HFFc6 (cell line): Measurements from ENCODE around the gene HECTD1. TPM values are rescaled to one million over a fixed set of nuclear protein-coding genes. Genes with fewer than 3 reads are reported as not detected.

Experiments
- DNase-seq: peaks from one replicate; pipeline ENCODE4 v3.0.0-alpha.2; 2018
- H3K27ac Mint-ChIP-seq: 2 replicates; pipeline ENCODE4 v1.8.0; 2020; ENCODE audit warnings: mild to moderate bottlenecking, mixed read lengths
- H3K27me3 Mint-ChIP-seq: 2 replicates; pipeline ENCODE4 v1.8.0; 2021; ENCODE audit warnings: mild to moderate bottlenecking, moderate library complexity, mixed read lengths; ENCODE audit not compliant: insufficient read depth
- H3K36me3 Mint-ChIP-seq: 2 replicates; pipeline ENCODE4 v1.8.0; 2021; ENCODE audit warnings: low read depth, mixed read lengths
- H3K4me1 Mint-ChIP-seq: 2 replicates; pipeline ENCODE4 v1.8.0; 2020; ENCODE audit warnings: low read depth, mixed read lengths
- H3K4me3 Mint-ChIP-seq: 2 replicates; pipeline ENCODE4 v1.8.0; 2020; ENCODE audit warnings: mild to moderate bottlenecking, moderate library complexity, mixed read lengths
- H3K9me3 Mint-ChIP-seq: 2 replicates; pipeline ENCODE4 v1.8.0; 2020; ENCODE audit warnings: mild to moderate bottlenecking, mixed read lengths
- total RNA-seq, 6 experiments: library from RNA; stranded (reverse); fragmentation: NEBNext Ultra II Directional; extraction: Animal tissue kit (Norgen Biotek cat#: 25700); gene quantifications; 2 replicates in 1 of 6; 3 replicates in 5 of 6; pipeline ENCODE4 v1.2.3, GENCODE V29; 2021
- TF ChIP-seq, protein P1 (sequence below): fragments of 200-600 bp; sonication (generic); IDR thresholded peaks from 2 replicates; pipeline ENCODE4 v1.5.0; 2021; ENCODE audit warnings: antibody characterized with exemption, mild to moderate bottlenecking

Gene HECTD1
- total RNA-seq, 6 experiments from 2014 or later, result 125 to 153 (median 145) TPM

GRCh38 chr14:31080484-31080883 lies 127.1 kb downstream of the HECTD1 start:
- H3K4me1 Mint-ChIP-seq, result peaks cover 20% of the 10 kb centered on the region
- H3K4me3 Mint-ChIP-seq, result no peak overlapping the region
- TF ChIP-seq, protein P1, sequence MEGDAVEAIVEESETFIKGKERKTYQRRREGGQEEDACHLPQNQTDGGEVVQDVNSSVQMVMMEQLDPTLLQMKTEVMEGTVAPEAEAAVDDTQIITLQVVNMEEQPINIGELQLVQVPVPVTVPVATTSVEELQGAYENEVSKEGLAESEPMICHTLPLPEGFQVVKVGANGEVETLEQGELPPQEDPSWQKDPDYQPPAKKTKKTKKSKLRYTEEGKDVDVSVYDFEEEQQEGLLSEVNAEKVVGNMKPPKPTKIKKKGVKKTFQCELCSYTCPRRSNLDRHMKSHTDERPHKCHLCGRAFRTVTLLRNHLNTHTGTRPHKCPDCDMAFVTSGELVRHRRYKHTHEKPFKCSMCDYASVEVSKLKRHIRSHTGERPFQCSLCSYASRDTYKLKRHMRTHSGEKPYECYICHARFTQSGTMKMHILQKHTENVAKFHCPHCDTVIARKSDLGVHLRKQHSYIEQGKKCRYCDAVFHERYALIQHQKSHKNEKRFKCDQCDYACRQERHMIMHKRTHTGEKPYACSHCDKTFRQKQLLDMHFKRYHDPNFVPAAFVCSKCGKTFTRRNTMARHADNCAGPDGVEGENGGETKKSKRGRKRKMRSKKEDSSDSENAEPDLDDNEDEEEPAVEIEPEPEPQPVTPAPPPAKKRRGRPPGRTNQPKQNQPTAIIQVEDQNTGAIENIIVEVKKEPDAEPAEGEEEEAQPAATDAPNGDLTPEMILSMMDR, result no peak
- no peaks in the 10 kb centered on the region for H3K9me3 Mint-ChIP-seq
- H3K27me3 Mint-ChIP-seq, result no peaks in the 10 kb centered on the region
- no peak overlapping the region for H3K27ac Mint-ChIP-seq
- no peak for DNase-seq
- peaks cover under 1% of the 10 kb centered on the region; the same call in 1 of the 2 replicates for H3K36me3 Mint-ChIP-seq

DNA sequence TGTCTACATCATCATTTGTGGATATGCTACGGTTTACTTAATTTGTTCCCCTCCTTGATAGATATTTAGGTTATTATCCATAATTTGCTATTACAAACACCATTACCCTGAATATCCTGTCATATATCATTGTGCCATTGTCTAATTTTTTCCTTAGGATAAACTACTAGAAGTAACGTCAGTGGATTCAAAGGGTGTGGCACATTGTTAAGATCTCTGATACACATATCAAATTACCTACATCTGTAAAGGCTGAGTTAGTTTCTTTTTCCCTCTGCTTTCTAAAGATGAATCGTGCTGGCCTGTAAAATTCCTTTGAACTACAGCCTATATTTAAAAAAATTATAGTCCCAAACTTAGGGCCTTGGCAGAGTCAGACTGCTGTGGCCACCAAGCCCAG lies 127.5 kb downstream of the HECTD1 start:
- no peaks in the 10 kb centered on the region for H3K9me3 Mint-ChIP-seq
- H3K4me1 Mint-ChIP-seq, result peaks cover 20% of the 10 kb centered on the region
- no peak for DNase-seq
- H3K36me3 Mint-ChIP-seq, result peaks cover 5% of the 10 kb centered on the region; the same call in 1 of the 2 replicates
- no peaks in the 10 kb centered on the region for H3K27me3 Mint-ChIP-seq
- TF ChIP-seq, protein P1, result no peak
- no peak overlapping the region for H3K27ac Mint-ChIP-seq
- no peak overlapping the region for H3K4me3 Mint-ChIP-seq

- Mint-ChIP-seq H3K27ac (no peak overlapping the region), H3K4me1 (peaks cover 20% of the 10 kb centered on the region), H3K4me3 (no peak overlapping the region), H3K36me3 (peaks cover 8% of the 10 kb centered on the region; the same call in 1 of the 2 replicates), H3K9me3 (no peaks in the 10 kb centered on the region), H3K27me3 (no peaks in the 10 kb centered on the region)
- TF ChIP-seq, protein P1, result no peak
- DNase-seq, result no peak
These were observed 128.8 kb downstream of the HECTD1 start for GRCh38 chr14:31078766-31079165.

DNA sequence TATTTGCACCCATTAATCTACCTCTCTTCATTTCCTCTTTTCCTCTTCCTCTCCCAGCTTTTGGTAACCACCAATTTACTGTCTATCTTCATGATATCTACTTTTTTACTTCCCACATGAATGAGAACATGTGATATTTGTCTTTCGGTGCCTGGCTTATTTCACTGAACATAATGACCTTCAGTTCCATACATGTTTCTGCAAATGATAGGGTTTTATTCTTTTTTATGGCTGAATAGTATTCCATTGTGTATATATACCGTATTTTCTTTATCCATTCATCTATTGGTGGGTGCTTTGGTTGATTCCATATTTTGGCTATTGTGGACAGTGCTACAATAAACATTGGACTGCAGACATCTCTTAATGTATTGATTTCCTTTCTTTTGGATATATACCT lies 132.4 kb downstream of the HECTD1 start:
- TF ChIP-seq, protein P1, result no peak
- Mint-ChIP-seq H3K9me3 (no peaks in the 10 kb centered on the region), H3K4me3 (no peak overlapping the region), H3K27me3 (no peaks in the 10 kb centered on the region; the same call in 1 of the 2 replicates), H3K27ac (no peak overlapping the region), H3K36me3 (peaks cover 13% of the 10 kb centered on the region), H3K4me1 (peaks cover 28% of the 10 kb centered on the region)
- no peak for DNase-seq

GRCh38 chr14:31071151-31071550 lies 136.4 kb downstream of the HECTD1 start:
- no peaks in the 10 kb centered on the region for H3K9me3 Mint-ChIP-seq
- peak overlapping the region; percentile 87 for H3K27ac Mint-ChIP-seq
- H3K27me3 Mint-ChIP-seq, result no peaks in the 10 kb centered on the region; the same call in 1 of the 2 replicates
- TF ChIP-seq, protein P1, result no peak
- H3K36me3 Mint-ChIP-seq, result peaks cover 13% of the 10 kb centered on the region
- peaks cover 20% of the 10 kb centered on the region for H3K4me1 Mint-ChIP-seq
- DNase-seq, result peak; percentile 19
- H3K4me3 Mint-ChIP-seq, result no peak overlapping the region

GRCh38 chr14:31070431-31070830 lies 137.2 kb downstream of the HECTD1 start:
- Mint-ChIP-seq H3K4me1 (peaks cover 20% of the 10 kb centered on the region), H3K36me3 (peaks cover 12% of the 10 kb centered on the region), H3K4me3 (peak overlapping the region; percentile 54; the same call in 1 of the 2 replicates), H3K27ac (peak overlapping the region; percentile 87), H3K9me3 (no peaks in the 10 kb centered on the region), H3K27me3 (no peaks in the 10 kb centered on the region; the same call in 1 of the 2 replicates)
- peak; percentile 91 for DNase-seq
- TF ChIP-seq, protein P1, result no peak
